Activated naive CD8-positive, alpha-beta T cell treated with anti-CD3 and anti-CD28 coated beads, Interleukin-2, amount 50 U/mL, for 16 hours (primary cell): ENCODE data around the gene RAD51D.
A peak's percentile ranks its signal among the peaks of the same experiment; 100 is the strongest.
"Not testable (repeated sequence)": the region's sequence is repeated elsewhere in the genome, so short reads cannot be mapped to it uniquely, and the experiment has no call there.

ENCODE experiments used
- DNase-seq: peaks from one replicate; pipeline ENCODE4 v3.0.0-alpha.2; 2020; ENCODE audit warnings: low read depth, low spot score

RAD51D gene

DNA sequence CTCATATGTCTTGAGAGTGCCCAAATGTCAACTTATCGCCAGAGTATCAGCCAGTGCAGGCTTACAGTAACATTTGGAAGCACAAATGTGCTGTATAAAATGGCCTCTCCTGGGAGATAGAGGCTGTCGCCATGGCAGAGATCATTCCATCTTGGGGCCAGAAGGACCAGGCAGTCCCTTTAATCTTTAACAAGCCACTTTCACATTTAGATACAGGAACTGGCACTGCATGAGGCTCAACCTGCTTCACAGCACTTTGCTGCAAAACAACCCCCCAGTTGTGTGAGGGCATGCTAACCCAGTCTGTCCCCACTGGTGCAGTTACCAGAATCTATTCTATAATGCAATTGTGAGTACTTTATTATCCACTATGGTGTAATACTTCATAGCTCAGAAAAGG lies 51.4 kb downstream of the RAD51D start:
- no peak for DNase-seq

DNA sequence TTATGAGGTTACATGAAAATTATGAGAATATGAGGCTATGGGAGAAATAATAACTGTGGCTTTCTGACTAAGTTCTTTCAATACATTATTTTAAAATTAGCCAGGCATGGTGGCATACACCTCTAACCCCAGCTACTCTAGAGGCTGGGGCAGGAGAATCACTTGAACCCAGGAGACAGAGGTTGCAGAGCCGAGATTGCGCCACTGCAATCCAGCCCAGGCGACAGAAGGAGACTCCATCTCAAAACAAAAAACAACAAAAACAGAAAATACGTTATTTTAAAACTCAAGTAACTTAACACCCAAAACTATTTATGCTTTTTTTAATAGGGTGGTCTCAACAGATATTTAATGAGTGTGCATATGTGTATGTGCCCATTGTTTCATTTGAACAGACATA lies 53.8 kb downstream of the RAD51D start:
- no peak for DNase-seq

DNA sequence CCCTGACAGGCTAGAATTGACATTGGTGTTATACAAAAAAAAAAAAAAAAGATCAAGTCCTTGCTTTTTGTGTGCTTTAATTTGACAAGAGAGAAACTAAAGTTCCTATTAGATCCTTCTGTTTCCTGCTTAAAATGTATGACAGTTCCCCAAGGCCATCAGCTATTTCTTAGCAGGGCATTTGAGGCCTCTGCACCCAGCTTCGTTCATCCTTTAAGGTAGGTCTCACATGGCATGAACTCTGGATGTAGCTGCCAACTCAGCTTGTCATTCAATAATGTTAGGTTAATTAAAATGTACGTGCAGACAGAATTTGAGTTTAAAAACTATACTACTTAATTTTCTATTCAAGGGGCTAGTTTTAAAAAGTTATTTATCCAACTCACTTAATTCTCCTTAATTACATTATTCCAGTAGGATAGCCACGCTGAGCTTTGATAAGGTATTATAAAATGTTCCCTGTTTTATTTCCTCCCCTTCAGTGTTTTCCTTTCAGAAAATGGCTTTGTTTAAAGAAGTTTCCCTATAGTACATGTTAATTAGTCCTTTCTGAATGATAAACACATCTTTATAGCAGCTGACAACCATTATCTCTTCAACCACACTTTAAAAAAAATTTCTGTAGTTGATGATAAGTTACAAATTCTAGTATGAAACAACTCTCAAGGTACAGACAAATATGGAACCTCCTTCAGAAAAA lies 55.0 kb downstream of the RAD51D start:
- no peak for DNase-seq

DNA sequence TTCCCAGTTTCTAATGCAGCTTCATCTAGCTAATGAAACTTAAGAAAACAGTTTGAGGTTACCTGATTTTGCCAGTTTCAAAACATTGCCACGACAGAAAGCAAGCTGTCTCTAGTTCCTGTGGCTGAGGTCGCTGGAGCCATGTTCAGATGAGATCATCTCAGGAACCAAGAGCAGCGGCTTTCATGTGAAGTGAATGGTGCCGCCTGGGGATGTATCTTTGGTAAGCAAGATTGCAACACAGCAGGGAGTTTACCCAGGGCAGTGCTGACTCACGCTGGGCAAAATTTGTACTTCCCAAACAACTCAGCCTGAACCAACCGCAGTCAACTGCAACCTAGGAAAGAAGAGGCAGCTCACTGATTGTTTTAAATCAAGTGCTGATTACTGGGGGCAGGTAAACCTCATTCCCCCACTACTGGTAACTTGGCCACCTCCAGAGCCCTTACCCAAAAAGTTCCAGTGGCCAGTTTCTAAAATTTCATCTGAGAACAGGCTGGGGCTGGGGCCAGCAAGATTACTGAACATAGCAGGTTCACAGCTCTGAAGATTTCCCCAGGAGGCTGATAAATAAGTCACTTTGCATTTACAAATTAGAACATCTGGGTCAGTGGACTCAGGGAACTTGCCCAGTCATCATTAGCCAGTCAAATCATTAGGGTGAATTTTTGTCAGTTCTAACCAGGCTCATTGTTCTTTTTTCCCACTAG lies 56.0 kb downstream of the RAD51D start, which contains the start of gene RFFL:
TSS of gene RFFL (minus strand) at position 194 of the 710 bp plus-strand sequence. CDS start 37,154 bp downstream, outside the sequence.
- DNase-seq, result peak; percentile 70

DNA sequence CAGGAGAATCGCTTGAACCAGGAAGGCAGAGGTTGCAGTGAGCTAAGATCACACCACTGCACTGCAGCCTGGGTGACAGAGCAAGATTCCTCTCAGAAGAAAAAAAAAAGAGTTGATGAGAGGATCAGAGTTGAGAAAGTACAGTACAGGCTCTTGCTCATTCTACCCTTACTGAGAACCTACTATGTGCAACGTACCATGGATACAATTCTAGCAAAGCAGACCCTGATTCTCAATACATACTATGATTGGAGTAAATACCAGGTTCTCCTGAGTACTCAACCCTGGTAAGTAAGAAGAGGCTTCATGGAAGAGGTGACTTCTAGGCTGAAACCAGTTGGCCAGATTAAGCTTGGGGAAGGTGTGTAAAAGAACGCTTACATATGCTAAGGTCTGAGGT lies 57.4 kb downstream of the RAD51D start:
- no peak for DNase-seq

DNA sequence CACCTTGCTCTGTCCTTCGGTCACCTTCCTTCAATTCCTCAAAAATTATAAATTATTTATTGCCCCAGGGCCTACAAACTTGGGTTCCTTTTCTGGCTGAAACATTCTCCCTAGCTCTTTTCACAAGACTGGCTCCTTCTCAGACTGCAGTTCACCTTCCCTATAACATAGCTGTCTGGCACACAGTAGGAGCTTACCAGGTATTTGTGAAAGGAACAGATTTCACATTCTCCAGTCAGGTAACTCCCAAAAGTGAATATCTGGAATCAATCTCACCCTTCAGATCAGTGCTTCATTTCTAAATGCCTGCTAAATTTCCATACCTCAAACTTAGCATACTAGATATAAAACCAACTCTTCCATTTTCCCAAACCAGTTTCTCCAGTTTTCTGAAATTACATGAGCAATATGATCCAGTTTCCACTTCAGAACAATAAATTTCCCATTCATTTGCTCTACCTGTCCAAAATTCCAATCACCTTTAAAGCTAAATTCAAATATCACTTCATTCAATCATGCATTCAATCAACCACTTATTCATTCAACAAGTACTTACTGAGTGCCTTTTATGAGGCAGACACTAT lies 62.2 kb downstream of the RAD51D start:
- DNase-seq, result no peak

DNA sequence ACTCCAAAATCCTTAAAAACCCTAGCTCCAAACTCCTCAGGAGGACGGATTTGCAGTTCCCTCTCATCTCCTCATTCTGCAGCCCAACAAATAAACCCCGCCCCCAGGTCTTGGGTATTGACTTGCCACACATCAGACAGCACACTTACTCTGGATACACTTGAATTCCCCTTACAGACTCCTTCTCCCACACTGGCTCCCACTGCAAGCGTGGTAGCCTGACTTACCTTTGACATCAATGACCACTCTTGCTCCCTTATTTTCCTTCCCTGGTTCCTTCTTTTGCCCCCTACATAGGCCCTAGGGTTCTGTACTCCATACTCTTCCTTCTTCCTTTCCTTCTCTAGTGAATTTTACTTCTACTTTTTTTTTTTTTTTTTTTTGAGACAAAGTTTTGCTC lies 63.6 kb downstream of the RAD51D start:
- DNase-seq, result no peak

DNA sequence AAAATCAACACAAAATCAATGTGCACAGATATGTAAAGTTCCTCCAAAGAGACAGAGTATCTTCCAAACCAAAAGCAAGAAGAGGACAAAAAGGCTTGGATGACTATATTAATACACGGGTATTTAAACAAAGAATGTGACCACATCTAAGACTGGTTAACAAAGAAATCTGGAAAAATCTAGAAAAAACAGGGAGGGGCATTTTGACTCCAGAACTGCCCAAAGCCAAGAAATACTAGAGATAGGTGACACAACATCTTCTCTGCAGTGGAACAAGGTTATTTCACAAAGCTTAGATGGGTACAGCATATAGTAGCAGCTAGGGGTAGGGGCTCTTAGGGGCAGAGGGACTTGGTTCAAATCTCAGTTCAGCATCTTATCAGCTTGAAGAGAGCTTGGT lies 66.5 kb downstream of the RAD51D start:
- DNase-seq, result no peak

DNA sequence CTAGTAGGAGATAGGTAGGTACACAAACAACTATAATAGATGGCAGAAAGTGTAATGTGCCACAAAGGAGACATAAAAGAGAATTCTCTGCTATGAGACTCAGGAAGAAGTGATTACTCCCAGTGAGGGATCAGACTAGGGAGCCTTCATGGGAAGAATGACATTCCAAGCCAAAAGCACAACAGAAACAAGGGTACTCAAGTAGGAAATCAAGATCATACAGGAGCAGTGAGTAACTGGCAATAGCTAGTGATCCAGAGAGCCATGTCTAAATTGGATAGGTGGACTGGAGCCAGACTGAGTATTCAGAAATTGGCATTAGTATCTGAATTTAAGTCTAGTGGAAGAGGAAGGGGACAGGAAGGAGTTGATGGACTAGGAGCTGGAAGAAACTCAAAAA lies 66.9 kb downstream of the RAD51D start:
- no peak for DNase-seq

DNA sequence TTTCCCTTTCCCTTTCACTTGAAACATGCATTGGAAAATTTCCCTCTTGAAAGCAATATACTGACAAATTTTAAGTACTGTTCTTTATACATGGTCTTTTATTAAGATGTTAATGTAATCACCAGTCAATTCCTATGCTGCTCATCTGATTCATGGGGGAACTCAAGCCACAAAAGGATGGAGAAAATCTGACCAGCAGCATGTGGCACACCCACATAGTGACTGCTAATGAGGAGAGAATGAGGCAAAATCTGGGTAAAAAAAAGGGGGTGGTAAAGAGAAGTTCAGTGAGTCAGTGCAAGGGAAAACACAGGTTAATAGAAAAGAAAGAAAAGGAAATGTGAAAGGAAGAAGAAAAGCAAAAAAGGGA lies 67.4 kb downstream of the RAD51D start:
- no peak for DNase-seq

DNA sequence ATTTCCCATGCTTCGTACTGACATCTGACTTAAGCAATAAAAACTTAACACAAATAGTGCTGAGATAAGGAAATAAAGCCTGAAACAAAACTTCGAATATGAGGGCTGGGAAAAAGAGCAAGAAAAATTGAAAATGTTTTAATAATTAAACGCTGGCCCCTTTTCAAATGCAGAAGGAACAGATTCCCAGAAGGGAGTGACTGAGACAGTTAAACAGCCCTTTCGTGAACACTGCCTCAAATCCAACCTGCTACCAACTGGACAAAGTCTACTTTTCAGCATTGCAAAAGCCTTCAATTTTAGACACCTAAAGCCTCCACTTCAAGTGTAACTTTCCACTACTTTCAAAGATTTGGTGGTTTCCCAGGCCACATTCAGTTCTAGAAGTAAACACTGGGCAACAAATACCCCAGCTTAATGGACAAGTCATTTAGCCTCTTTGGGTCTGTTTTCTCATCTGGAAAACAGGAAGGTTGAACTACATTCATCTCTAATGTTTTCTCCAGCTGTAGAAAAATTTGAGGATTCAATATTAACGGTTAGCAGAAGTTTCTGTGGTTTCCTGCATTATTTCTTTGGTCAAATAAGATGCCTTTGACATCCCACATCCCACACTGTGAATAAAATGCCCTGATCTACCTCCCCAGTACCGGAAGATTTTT lies 68.0 kb downstream of the RAD51D start:
- DNase-seq, result no peak

DNA sequence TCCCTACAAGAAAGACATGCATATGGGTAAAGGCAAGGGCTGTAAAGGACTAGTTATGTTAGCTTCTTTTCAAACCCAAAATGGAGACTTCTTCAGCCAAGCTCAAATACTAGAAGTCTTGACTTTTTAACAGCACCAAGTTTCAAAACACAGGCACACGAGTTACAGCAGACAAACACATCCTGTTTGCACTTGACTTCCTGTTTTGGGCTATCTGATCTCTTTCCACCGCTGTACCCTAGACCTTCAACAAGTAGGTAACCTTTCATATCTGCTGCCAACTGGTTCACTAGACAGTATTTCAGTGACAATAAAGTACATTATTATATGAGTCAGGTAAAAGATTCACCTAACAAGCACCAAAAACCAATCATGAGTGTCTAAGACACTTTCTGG lies 68.5 kb downstream of the RAD51D start:
- no peak for DNase-seq

DNA sequence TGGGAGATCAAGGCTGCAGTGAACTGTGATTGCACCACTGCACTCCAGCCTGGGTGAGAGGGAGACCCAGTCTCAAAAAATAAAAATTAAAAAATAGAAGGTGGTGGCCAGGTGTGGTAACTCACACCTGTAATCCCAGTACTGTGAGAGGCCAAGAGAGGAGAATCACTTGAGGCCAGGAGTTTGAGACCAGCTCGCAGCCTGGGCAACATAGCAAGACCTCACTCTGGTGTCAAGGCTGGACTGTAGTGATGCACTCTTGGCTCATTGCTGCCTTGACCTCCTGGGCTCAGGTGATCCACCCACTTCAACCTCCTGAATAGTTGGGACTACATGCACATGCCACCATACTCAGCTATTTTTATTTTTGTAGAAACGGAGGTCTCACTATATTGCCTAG lies 69.5 kb downstream of the RAD51D start:
- no peak for DNase-seq

DNA sequence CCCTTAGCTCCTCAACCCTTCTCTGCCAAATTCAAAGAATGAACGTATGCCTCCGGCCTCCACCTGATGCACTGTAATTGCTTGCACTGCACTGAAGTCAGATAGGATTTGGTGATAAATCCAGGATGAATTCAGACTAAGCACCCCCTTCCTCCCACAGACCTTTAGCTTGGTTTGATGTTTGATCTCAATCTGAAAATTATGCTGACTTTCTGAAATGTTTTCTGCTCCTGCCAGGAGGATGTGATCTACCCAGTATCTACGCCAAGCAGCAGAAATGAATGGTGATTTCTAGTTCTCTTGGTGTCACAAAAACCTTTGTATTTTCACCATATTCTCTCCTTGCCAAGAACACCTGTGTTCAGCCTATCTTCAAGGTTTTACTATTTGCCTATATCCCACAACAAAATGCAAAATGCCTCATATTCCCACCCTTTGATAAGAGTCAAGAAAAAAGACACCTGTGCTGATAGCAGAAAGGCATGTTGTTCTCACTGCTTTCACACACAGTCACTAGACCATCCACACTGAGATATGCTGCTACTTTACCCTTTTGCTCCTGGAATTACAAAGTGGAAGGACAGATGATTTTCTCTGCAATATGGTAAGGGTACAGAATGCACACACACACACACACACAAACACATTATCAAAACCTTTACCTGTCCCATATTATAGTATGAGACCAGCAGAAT lies 70.8 kb downstream of the RAD51D start:
- no peak for DNase-seq

DNA sequence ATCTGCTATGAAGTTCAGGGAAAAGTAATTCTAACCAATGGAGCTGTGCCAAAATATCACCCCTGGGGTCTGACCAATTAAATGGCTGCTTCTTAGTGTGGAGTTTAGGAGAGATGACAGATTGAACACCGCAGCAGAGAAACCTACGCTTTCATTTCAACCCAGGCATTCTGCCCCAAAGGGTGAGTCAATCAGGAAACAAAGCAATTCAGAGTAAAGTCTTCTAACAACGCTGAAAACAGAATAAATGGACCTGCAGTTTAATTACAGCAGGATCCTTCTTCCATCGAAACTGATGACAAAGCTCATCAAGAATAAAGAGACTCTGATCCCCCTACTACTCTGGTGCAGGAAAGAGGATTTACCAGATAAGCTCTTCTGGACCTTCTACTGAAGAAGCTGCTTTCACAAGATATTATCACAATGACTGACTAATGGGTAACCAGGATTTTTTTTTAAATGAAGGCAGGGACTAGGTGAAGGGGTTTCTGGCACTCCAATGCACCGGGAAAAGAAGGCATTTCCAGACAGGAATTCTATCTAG lies 72.8 kb downstream of the RAD51D start:
- peak; percentile 34 for DNase-seq

DNA sequence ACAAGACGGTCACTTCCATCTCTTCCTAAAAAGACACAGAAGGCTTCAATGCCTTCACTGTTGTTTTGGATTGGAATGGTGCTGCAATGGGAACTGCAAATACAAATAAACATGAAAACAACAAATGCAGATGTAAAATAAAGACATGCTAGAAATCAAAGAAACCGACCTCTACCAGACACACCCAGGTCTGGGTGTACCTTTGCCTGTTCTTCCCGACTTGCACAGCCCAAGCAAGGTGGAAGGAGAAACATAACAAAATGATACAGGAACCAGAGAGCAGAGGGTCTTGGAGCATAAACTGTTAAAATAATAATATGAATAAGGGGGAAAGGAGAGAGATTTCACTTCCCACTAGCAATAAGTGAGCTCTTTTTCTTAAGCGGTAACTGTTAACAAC lies 73.4 kb downstream of the RAD51D start:
- DNase-seq, result no peak

DNA sequence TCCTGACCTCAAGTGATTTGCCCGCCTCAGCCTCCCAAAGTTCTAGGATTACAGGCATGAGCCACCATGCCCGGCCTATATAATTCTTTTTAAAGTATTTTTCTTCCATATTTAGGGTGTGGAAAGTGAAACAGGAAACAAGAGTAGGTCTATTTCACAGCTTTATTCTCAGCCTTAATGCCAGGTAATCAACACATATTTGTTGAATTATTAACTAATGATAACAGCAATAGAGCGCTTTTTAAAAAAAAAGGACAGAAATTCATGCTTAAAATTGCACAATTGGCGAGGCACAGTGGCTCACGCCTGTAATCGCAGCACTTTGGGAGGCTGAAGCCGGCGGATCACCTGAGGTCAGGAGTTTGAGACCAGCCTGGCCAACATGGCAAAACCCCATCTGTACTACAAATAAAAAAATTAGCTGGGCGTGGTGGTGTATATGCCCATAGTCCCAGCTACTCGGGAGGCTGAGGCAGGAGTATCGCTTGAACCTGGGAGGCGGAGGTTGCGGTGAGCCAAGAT lies 74.1 kb downstream of the RAD51D start:
- DNase-seq, result not testable (repeated sequence)

DNA sequence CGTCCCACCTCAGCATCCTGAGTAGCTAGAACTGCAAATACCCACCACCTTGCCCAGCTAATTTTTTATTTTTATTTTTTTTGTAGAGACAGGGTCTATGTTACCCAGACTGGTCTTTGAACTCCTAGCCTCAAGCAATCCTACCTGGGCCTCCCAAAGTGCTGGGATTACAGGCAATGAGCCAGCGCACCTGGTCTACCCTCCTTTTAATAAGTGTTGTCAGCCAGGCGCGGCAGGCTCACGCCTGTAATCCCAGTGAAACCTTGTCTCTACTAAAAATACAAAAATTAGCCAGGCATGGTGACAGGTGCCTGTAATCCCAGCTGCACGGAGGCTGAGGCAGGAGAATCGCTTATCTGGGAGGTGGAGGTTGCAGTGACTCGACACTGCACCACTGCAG lies 75.5 kb downstream of the RAD51D start:
- DNase-seq, result no peak
